Prostate gland (tissue), 2 donors: ENCODE results near the gene MMD.

Source experiments
- CTCF ChIP-seq, 4 experiments: fragments of 200-600 bp in 2 of 4; fragments of 450-650 bp in 2 of 4; sonication (generic) in 2 of 4; IDR thresholded peaks; 1 replicate in 3 of 4; 2 replicates in 1 of 4; pipeline ENCODE4 v1.5.1; 2016 to 2019; ENCODE audit warnings: antibody characterized with exemption in 4 of 4, mild to moderate bottlenecking in 2 of 4, moderate library complexity in 2 of 4
- POLR2A ChIP-seq: fragments of 450-650 bp; IDR thresholded peaks from one replicate; pipeline ENCODE4 v1.6.1; 2016; ENCODE audit warnings: antibody characterized with exemption, mild to moderate bottlenecking
- POLR2AphosphoS5 ChIP-seq: sonication (generic); formaldehyde crosslinking; IDR thresholded peaks from one replicate; pipeline ENCODE4 v1.6.1; 2017; ENCODE audit warnings: antibody characterized with exemption

GRCh38 chr17:55391244-55391757 is 30.3 kb downstream of the MMD start:
- TF ChIP-seq CTCF (IDR thresholded peaks at IDR 0.05) (no peak), POLR2A (no peak), POLR2AphosphoS5 (no peak)
